ENCODE data around the gene PDLIM5.

Gene PDLIM5

GRCh38 chr4:94629837-94630236, 178.1 kb downstream of the PDLIM5 start:
- Histone ChIP-seq H3K4me2 (ENCODE audit: low read depth, low read length, poor library complexity, severe bottlenecking) (no peak overlapping the region), H3K4me1 (ENCODE audit: insufficient read depth, low read length, poor library complexity, severe bottlenecking) (no peaks in the 10 kb centered on the region), H3K9me3 (ENCODE audit: insufficient read depth, low read depth, low read length) (no peaks in the 10 kb centered on the region), H3K36me3 (ENCODE audit: insufficient read depth, low read length) (0 out of 2 replicates have a peak, but pooled peaks cover 8% of the 10 kb centered on the region), H3K27me3 (ENCODE audit: insufficient read depth, low read length, poor library complexity, severe bottlenecking) (no peaks in the 10 kb centered on the region), H3F3A (ENCODE audit: low read depth) (no peaks in the 10 kb centered on the region), H4K20me1 (ENCODE audit: insufficient read depth, low read length, poor library complexity, severe bottlenecking) (peaks cover 4% of the 10 kb centered on the region), H3K4me3 (ENCODE audit: low read length, poor library complexity, severe bottlenecking) (no peak overlapping the region), H3K79me2 (ENCODE audit: insufficient read depth, low read length) (no peaks in the 10 kb centered on the region), H3K9me2 (replicated peaks; ENCODE audit: low read depth, low read length) (no peaks in the 10 kb centered on the region), H3K9ac (ENCODE audit: low read depth, low read length, poor library complexity, severe bottlenecking) (no peak overlapping the region), H2AFZ (ENCODE audit: low read length) (no peak overlapping the region)
- TF ChIP-seq EZH2phosphoT487 (IDR thresholded peaks at IDR 0.05; ENCODE audit: borderline replicate concordance) (no peak), CTCF (conservative IDR thresholded peaks at IDR 0.05; ENCODE audit: low read length) (no peak)

GRCh38 chr4:94634271-94634670, 182.5 kb downstream of the PDLIM5 start:
- Histone ChIP-seq H3K4me1 (ENCODE audit: insufficient read depth, low read length, poor library complexity, severe bottlenecking) (no peaks in the 10 kb centered on the region), H3F3A (ENCODE audit: low read depth) (no peaks in the 10 kb centered on the region), H3K9ac (ENCODE audit: low read depth, low read length, poor library complexity, severe bottlenecking) (no peak overlapping the region), H4K20me1 (ENCODE audit: insufficient read depth, low read length, poor library complexity, severe bottlenecking) (no peaks in the 10 kb centered on the region), H3K9me2 (replicated peaks; ENCODE audit: low read depth, low read length) (no peaks in the 10 kb centered on the region), H3K9me3 (ENCODE audit: insufficient read depth, low read depth, low read length) (no peaks in the 10 kb centered on the region), H3K36me3 (ENCODE audit: insufficient read depth, low read length) (peaks cover 3% of the 10 kb centered on the region; the same call in 1 of the 2 replicates), H3K4me2 (ENCODE audit: low read depth, low read length, poor library complexity, severe bottlenecking) (no peak overlapping the region), H3K79me2 (ENCODE audit: insufficient read depth, low read length) (no peaks in the 10 kb centered on the region), H2AFZ (ENCODE audit: low read length) (no peak overlapping the region), H3K27me3 (ENCODE audit: insufficient read depth, low read length, poor library complexity, severe bottlenecking) (no peaks in the 10 kb centered on the region), H3K4me3 (ENCODE audit: low read length, poor library complexity, severe bottlenecking) (no peak overlapping the region)
- TF ChIP-seq CTCF (conservative IDR thresholded peaks at IDR 0.05; ENCODE audit: low read length) (no peak), EZH2phosphoT487 (IDR thresholded peaks at IDR 0.05; ENCODE audit: borderline replicate concordance) (no peak)

- TF ChIP-seq EZH2phosphoT487 (IDR thresholded peaks at IDR 0.05; ENCODE audit: borderline replicate concordance) (no peak), CTCF (conservative IDR thresholded peaks at IDR 0.05; ENCODE audit: low read length) (no peak)
- Histone ChIP-seq H2AFZ (ENCODE audit: low read length) (no peak overlapping the region), H3K9me3 (ENCODE audit: insufficient read depth, low read depth, low read length) (no peaks in the 10 kb centered on the region), H4K20me1 (ENCODE audit: insufficient read depth, low read length, poor library complexity, severe bottlenecking) (no peaks in the 10 kb centered on the region), H3F3A (ENCODE audit: low read depth) (no peaks in the 10 kb centered on the region), H3K9me2 (replicated peaks; ENCODE audit: low read depth, low read length) (no peaks in the 10 kb centered on the region), H3K9ac (ENCODE audit: low read depth, low read length, poor library complexity, severe bottlenecking) (no peak overlapping the region), H3K4me2 (ENCODE audit: low read depth, low read length, poor library complexity, severe bottlenecking) (no peak overlapping the region), H3K27me3 (ENCODE audit: insufficient read depth, low read length, poor library complexity, severe bottlenecking) (no peaks in the 10 kb centered on the region), H3K79me2 (ENCODE audit: insufficient read depth, low read length) (no peaks in the 10 kb centered on the region), H3K4me3 (ENCODE audit: low read length, poor library complexity, severe bottlenecking) (no peak overlapping the region), H3K36me3 (ENCODE audit: insufficient read depth, low read length) (peaks cover 4% of the 10 kb centered on the region; the same call in 1 of the 2 replicates), H3K4me1 (ENCODE audit: insufficient read depth, low read length, poor library complexity, severe bottlenecking) (no peaks in the 10 kb centered on the region)
These were observed 183.4 kb downstream of the PDLIM5 start for GRCh38 chr4:94635177-94635576.
